Measurements from ENCODE around the gene FZD4. TPM values are rescaled to one million over a fixed set of nuclear protein-coding genes. Genes with fewer than 3 reads are reported as not detected.
"Not testable (repeated sequence)": the region's sequence is repeated elsewhere in the genome, so short reads cannot be mapped to it uniquely, and the experiment has no call there.

FZD4 gene
- total RNA-seq, 5 donors from 2014 or later (not counting 1 experiment from before 2014, with no cell fraction given): 0.13 to 0.35 (median 0.20) TPM; not detected in 2

DNA sequence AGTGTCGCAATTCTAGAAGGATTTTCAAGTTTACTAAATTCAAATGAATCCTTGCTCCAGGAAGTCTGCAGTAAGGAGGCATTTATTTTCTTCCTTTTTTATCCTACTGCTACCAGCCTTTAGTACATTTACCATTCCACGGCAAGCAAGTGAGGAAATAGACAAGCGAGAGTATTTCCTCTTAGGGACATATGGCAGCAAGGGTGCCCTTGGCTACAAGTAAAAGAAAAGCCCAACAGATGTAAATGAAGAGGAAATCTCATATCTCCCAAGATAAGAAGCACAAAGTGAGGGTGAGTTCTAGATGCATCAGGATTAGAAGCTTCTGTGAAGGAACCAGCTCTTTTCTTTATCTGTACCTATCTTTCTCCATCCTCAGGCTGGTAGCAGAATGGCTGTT, 37.8 kb upstream of the FZD4 start:
- DNase-seq (no peak), ATAC-seq (replicated peaks in 1 of 4) (no peak)
- no peak overlapping the region for H3K4me3 Mint-ChIP-seq
- no peaks in the 10 kb centered on the region for H3K9me3 Mint-ChIP-seq
- H3K27me3 Mint-ChIP-seq: no peaks in the 10 kb centered on the region
- no peak overlapping the region for H3K27ac Mint-ChIP-seq
- Histone ChIP-seq H3K27ac (ENCODE audit: low read length) (no peak overlapping the region), H3K36me3 (ENCODE audit: control insufficient read depth in 2 of 2, extremely low read depth in 1 of 2, insufficient read depth in 1 of 2, low read length in 1 of 2) (no peaks in the 10 kb centered on the region), H3K9me3 (no peaks in the 10 kb centered on the region), H3K27me3 (replicated peaks in 1 of 2; ENCODE audit: control insufficient read depth in 2 of 2, extremely low read depth in 1 of 2, insufficient read depth in 2 of 2, low read length in 1 of 2) (peaks cover 0 to 2% of the 10 kb centered on the region in 2 experiments), H3K4me1 (ENCODE audit: control insufficient read depth in 1 of 2, extremely low read depth in 1 of 2, insufficient read depth in 2 of 2, low read length in 2 of 2) (no peaks in the 10 kb centered on the region), H3K4me3 (ENCODE audit: control insufficient read depth in 1 of 2, extremely low read depth in 1 of 2, low read length in 1 of 2) (no peak overlapping the region)
- WGBS (ENCODE audit: insufficient coverage): no CpG with 5 or more reads among the region's 3 CpGs
- ChIA-PET CTCF (interaction anchor here in 1 of 2 donors (0.6 kb wide), 1 partner anchor 8 kb away, joined by 3 read pairs; no protein-coding TSS in a partner anchor), POLR2A (no interaction called here)
- no peaks in the 10 kb centered on the region for H3K36me3 Mint-ChIP-seq
- no peaks in the 10 kb centered on the region for H3K4me1 Mint-ChIP-seq

DNA sequence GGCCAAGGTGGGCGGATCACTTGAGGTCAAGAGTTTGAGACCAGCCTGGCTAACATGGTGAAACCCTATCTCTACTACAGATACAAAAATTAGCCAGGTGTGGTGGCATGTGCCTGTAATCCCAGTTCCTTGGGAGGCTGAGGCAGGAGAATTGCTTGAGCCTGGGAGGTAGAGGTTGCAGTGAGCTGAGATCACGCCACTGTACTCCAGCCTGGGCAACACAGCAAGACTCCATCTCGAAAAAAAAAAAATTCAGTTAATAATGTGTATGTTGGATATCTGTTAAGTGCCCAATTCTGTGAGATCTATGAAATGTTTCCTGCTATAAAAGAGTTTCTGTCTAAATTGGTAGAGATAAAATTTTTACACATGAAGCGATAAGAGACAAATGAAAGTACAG, 37.1 kb upstream of the FZD4 start:
- WGBS (ENCODE audit: insufficient coverage): 100% methylated on average over 1 of the region's 4 CpGs
- not testable (repeated sequence) for H3K4me1 Mint-ChIP-seq

DNA sequence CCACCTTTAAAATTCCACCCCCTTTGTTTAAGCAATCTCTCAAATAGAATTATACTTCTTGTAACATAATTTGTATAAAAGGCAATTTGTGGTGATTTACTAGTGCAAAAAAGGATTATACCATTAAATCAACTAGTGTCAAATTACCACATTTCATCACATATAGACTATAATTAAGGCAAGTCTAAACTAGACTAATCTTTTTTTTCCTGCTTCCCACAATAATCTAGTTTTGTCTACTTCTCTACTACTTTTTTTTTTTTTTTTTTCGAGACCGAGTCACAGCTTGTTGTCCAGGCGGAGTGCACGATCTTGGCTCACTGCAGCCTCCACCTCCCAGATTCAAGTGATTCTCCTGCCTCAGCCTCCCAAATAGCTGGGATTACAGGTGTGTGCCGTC, 36.1 kb upstream of the FZD4 start:
- Histone ChIP-seq H3K9me3 (no peaks in the 10 kb centered on the region), H3K4me1 (ENCODE audit: control insufficient read depth in 1 of 2, extremely low read depth in 1 of 2, insufficient read depth in 2 of 2, low read length in 2 of 2) (no peaks in the 10 kb centered on the region), H3K36me3 (ENCODE audit: control insufficient read depth in 2 of 2, extremely low read depth in 1 of 2, insufficient read depth in 1 of 2, low read length in 1 of 2) (no peaks in the 10 kb centered on the region), H3K27ac (ENCODE audit: low read length) (no peak overlapping the region), H3K27me3 (replicated peaks in 1 of 2; ENCODE audit: control insufficient read depth in 2 of 2, extremely low read depth in 1 of 2, insufficient read depth in 2 of 2, low read length in 1 of 2) (peaks cover 0 to 2% of the 10 kb centered on the region in 2 experiments), H3K4me3 (ENCODE audit: control insufficient read depth in 1 of 2, extremely low read depth in 1 of 2, low read length in 1 of 2) (no peak overlapping the region)
- CTCF ChIA-PET: interaction anchor here in 1 of 2 donors (0.7 to 0.8 kb wide), 2 partner anchors 8 to 724 kb away, joined by 3 to 5 read pairs; no protein-coding TSS in a partner anchor
- POLR2A ChIA-PET: no interaction called here
- no CpG with 5 or more reads among the region's 5 CpGs for WGBS (ENCODE audit: insufficient coverage)
- no peak overlapping the region for H3K27ac Mint-ChIP-seq
- no peaks in the 10 kb centered on the region for H3K36me3 Mint-ChIP-seq
- H3K9me3 Mint-ChIP-seq: no peaks in the 10 kb centered on the region
- H3K4me3 Mint-ChIP-seq: no peak overlapping the region
- ATAC-seq (replicated peaks in 1 of 4): no peak
- H3K4me1 Mint-ChIP-seq: no peaks in the 10 kb centered on the region
- DNase-seq: no peak
- H3K27me3 Mint-ChIP-seq: peaks cover 0 to 3% of the 10 kb centered on the region in 2 donors

More for the DNA sequence above, 37.1 kb upstream of the FZD4 start:
- H3K4me3 Mint-ChIP-seq; POLR2A ChIA-PET; H3K27ac ChIP-seq (ENCODE audit: low read length); H3K4me3 ChIP-seq (ENCODE audit: control insufficient read depth in 1 of 2, extremely low read depth in 1 of 2, low read length in 1 of 2); H3K27ac Mint-ChIP-seq; H3K27me3 ChIP-seq (replicated peaks in 1 of 2; ENCODE audit: control insufficient read depth in 2 of 2, extremely low read depth in 1 of 2, insufficient read depth in 2 of 2, low read length in 1 of 2); H3K27me3 Mint-ChIP-seq; H3K36me3 Mint-ChIP-seq; ATAC-seq (replicated peaks in 1 of 4); H3K4me1 ChIP-seq (ENCODE audit: control insufficient read depth in 1 of 2, extremely low read depth in 1 of 2, insufficient read depth in 2 of 2, low read length in 2 of 2); H3K9me3 ChIP-seq; H3K9me3 Mint-ChIP-seq; DNase-seq; H3K36me3 ChIP-seq (ENCODE audit: control insufficient read depth in 2 of 2, extremely low read depth in 1 of 2, insufficient read depth in 1 of 2, low read length in 1 of 2); CTCF ChIA-PET: not testable (repeated sequence)

DNA sequence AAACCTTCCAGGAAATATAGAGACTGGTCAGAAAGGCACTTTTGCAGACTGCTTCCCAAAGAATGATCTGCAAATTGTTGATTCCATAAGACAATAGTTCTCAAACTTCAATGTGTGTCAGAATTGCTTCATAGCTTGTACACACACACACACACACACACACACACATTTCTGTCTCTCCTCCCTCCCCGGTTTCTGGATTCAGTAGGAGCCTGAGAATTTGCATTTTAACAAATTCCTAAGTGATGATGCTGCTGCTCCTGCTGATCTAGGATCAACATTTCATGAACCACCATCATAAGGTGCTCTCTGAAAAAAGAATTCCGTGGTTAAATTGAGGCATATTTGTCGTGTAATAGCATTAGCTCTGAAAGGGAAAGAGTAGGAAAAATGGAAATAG, 35.3 kb upstream of the FZD4 start:
- H3K27ac ChIP-seq (ENCODE audit: low read length): no peak overlapping the region
- 67% methylated on average over 1 of the region's 3 CpGs for WGBS (ENCODE audit: insufficient coverage)
- Mint-ChIP-seq H3K4me3 (no peak overlapping the region), H3K36me3 (no peaks in the 10 kb centered on the region), H3K4me1 (no peaks in the 10 kb centered on the region), H3K27ac (no peak overlapping the region), H3K9me3 (no peaks in the 10 kb centered on the region), H3K27me3 (peaks cover 0 to 3% of the 10 kb centered on the region in 2 donors)
- no peak for ATAC-seq (replicated peaks in 1 of 4)
- H3K4me1 ChIP-seq (ENCODE audit: control insufficient read depth in 1 of 2, extremely low read depth in 1 of 2, insufficient read depth in 2 of 2, low read length in 2 of 2): no peaks in the 10 kb centered on the region
- ChIA-PET POLR2A (no interaction called here), CTCF (no interaction called here)
- H3K36me3 ChIP-seq (ENCODE audit: control insufficient read depth in 2 of 2, extremely low read depth in 1 of 2, insufficient read depth in 1 of 2, low read length in 1 of 2): no peaks in the 10 kb centered on the region
- H3K27me3 ChIP-seq (replicated peaks in 1 of 2; ENCODE audit: control insufficient read depth in 2 of 2, extremely low read depth in 1 of 2, insufficient read depth in 2 of 2, low read length in 1 of 2): peaks cover 0 to 2% of the 10 kb centered on the region in 2 experiments
- no peak overlapping the region for H3K4me3 ChIP-seq (ENCODE audit: control insufficient read depth in 1 of 2, extremely low read depth in 1 of 2, low read length in 1 of 2)
- DNase-seq: no peak
- H3K9me3 ChIP-seq: no peaks in the 10 kb centered on the region

DNA sequence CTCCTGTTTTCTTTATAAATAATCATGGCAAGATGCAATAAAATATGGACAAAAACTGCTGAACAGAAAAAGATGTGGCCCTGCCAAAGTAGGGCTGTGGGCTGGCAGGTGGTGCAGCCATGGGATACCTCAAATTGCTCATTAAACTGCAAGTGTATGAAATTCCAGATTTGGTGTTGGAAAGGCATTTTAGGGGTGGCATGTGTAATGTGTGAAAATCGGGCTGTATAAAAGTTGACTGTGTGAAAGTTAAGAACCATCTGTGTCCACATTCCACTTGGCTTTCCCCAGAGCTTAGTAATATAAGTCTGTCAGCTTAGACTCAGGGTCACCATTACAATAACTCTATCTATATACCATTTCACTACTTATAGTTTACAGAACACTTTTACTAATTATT, 34.8 kb upstream of the FZD4 start:
- H3K9me3 Mint-ChIP-seq: no peaks in the 10 kb centered on the region
- no CpG with 5 or more reads among the region's 1 CpG for WGBS (ENCODE audit: insufficient coverage)

DNA sequence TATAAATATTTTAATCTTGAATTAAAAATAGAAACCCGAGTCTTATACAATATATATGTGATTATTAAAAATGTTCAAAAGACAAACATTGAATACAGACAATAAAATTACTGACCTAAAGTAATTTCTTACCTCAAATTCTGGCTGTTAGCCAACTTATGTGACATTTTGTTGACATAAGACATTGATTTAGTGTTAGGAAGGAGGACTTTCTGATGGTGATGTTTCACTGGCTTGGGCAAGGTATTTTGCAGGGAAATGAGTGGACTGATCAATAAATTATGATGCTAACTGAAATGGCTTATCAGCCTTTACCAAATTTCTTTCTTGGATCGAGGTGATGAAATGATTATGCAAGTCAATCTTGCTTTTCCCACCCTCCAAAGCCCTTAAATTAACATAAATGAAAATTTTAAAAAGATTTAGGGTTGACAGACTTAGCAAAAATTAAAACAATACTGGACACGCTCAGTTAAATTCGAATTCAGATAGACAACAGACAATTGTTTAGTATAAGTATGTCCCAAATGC, 33.2 kb upstream of the FZD4 start:
- POLR2A ChIA-PET: no interaction called here
- Mint-ChIP-seq H3K27me3 (peaks cover 0 to 3% of the 10 kb centered on the region in 2 donors), H3K4me3 (no peak overlapping the region), H3K27ac (no peak overlapping the region), H3K9me3 (no peaks in the 10 kb centered on the region), H3K4me1 (no peaks in the 10 kb centered on the region), H3K36me3 (no peaks in the 10 kb centered on the region)
- peaks cover 0 to 4% of the 10 kb centered on the region in 2 experiments for H3K27me3 ChIP-seq (replicated peaks in 1 of 2; ENCODE audit: control insufficient read depth in 2 of 2, extremely low read depth in 1 of 2, insufficient read depth in 2 of 2, low read length in 1 of 2)
- DNase-seq (no peak), ATAC-seq (replicated peaks in 1 of 4) (no peak)
- H3K9me3 ChIP-seq: no peaks in the 10 kb centered on the region
- no peaks in the 10 kb centered on the region for H3K36me3 ChIP-seq (ENCODE audit: control insufficient read depth in 2 of 2, extremely low read depth in 1 of 2, insufficient read depth in 1 of 2, low read length in 1 of 2)
- H3K4me1 ChIP-seq (ENCODE audit: control insufficient read depth in 1 of 2, extremely low read depth in 1 of 2, insufficient read depth in 2 of 2, low read length in 2 of 2): no peaks in the 10 kb centered on the region
- CTCF ChIA-PET: no interaction called here
- no CpG with 5 or more reads among the region's 4 CpGs for WGBS (ENCODE audit: insufficient coverage)
- no peak overlapping the region for H3K4me3 ChIP-seq (ENCODE audit: control insufficient read depth in 1 of 2, extremely low read depth in 1 of 2, low read length in 1 of 2)
- H3K27ac ChIP-seq (ENCODE audit: low read length): no peak overlapping the region

More for the DNA sequence above, 34.8 kb upstream of the FZD4 start:
- DNase-seq (no peak), ATAC-seq (replicated peaks in 1 of 4) (no peak)
- Mint-ChIP-seq H3K27me3 (peaks cover 0 to 3% of the 10 kb centered on the region in 2 donors), H3K27ac (no peak overlapping the region), H3K4me3 (no peak overlapping the region), H3K36me3 (no peaks in the 10 kb centered on the region), H3K4me1 (no peaks in the 10 kb centered on the region)
- Histone ChIP-seq H3K36me3 (ENCODE audit: control insufficient read depth in 2 of 2, extremely low read depth in 1 of 2, insufficient read depth in 1 of 2, low read length in 1 of 2) (no peaks in the 10 kb centered on the region), H3K4me1 (ENCODE audit: control insufficient read depth in 1 of 2, extremely low read depth in 1 of 2, insufficient read depth in 2 of 2, low read length in 2 of 2) (no peaks in the 10 kb centered on the region), H3K27me3 (replicated peaks in 1 of 2; ENCODE audit: control insufficient read depth in 2 of 2, extremely low read depth in 1 of 2, insufficient read depth in 2 of 2, low read length in 1 of 2) (peaks cover 0 to 4% of the 10 kb centered on the region in 2 experiments), H3K27ac (ENCODE audit: low read length) (no peak overlapping the region), H3K9me3 (no peaks in the 10 kb centered on the region), H3K4me3 (ENCODE audit: control insufficient read depth in 1 of 2, extremely low read depth in 1 of 2, low read length in 1 of 2) (no peak overlapping the region)
- CTCF ChIA-PET: interaction anchor here in 1 of 2 donors (0.6 kb wide), 1 partner anchor 329 kb away, joined by 3 read pairs; no protein-coding TSS in a partner anchor
- POLR2A ChIA-PET: interaction anchor here in 1 of 2 donors (0.6 kb wide), 1 partner anchor 10 kb away, joined by 8 read pairs; no protein-coding TSS in a partner anchor

Measured in T-cell (primary cell).